ENCODE results near the gene GRIN1. TPM values are rescaled to one million over a fixed set of nuclear protein-coding genes. Genes with fewer than 3 reads are reported as not detected.
"Not testable (repeated sequence)": the region's sequence is repeated elsewhere in the genome, so short reads cannot be mapped to it uniquely, and the experiment has no call there.

GRIN1 gene
- total RNA-seq, 1 donor from 2014 or later = 0.53 TPM

DNA sequence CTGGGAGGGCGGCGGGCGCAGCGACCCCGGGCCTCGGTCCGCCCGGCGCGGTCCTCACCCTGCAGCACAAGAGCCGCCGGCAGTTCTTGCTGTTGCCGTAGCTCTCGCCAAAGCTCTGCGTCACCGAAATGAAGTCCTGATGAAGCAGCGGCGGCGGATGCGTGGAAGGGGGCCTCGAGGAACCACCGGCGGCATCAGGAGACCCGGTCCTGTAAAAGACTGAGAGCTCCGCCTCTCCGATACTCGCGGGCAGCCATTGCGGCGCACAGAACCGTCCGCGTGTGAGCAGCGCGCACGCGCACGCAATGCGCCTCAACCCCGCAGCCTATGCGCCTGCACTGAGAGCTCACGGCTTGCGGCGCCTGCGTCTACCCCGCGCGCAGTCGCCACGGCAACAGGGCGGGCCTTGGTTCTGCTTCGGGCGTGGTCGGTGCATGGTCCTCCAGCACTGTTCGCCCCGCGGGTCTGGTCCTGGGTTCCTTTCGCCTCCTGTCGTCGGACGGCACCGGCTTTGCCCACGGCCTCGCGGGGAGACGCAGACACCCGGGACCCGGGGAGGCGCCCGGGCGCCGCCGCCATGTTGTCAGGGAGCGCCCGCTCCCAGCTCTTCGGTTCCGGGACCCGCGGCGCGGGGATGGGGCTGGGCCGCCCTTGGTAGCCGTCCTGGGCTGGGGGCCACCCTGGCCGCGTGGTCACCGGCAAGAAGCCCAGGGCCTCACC is 9.3 kb upstream of the GRIN1 start:
- Histone ChIP-seq H3K36me3 (ENCODE audit: control insufficient read depth, insufficient read depth, low read length) (no peaks in the 10 kb centered on the region), H3K4me3 (ENCODE audit: low read depth, low read length) (peak overlapping the region; percentile 83), H3K27me3 (ENCODE audit: control insufficient read depth, insufficient read depth, low read length) (no peaks in the 10 kb centered on the region)
- TF ChIP-seq, protein P1, sequence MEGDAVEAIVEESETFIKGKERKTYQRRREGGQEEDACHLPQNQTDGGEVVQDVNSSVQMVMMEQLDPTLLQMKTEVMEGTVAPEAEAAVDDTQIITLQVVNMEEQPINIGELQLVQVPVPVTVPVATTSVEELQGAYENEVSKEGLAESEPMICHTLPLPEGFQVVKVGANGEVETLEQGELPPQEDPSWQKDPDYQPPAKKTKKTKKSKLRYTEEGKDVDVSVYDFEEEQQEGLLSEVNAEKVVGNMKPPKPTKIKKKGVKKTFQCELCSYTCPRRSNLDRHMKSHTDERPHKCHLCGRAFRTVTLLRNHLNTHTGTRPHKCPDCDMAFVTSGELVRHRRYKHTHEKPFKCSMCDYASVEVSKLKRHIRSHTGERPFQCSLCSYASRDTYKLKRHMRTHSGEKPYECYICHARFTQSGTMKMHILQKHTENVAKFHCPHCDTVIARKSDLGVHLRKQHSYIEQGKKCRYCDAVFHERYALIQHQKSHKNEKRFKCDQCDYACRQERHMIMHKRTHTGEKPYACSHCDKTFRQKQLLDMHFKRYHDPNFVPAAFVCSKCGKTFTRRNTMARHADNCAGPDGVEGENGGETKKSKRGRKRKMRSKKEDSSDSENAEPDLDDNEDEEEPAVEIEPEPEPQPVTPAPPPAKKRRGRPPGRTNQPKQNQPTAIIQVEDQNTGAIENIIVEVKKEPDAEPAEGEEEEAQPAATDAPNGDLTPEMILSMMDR (IDR thresholded peaks at IDR 0.05; ENCODE audit: insufficient read depth, low read length, severe bottlenecking) = no peak
- DNase-seq (ENCODE audit: low read depth) = peak; percentile 82
- no peak for FAIRE-seq

DNA sequence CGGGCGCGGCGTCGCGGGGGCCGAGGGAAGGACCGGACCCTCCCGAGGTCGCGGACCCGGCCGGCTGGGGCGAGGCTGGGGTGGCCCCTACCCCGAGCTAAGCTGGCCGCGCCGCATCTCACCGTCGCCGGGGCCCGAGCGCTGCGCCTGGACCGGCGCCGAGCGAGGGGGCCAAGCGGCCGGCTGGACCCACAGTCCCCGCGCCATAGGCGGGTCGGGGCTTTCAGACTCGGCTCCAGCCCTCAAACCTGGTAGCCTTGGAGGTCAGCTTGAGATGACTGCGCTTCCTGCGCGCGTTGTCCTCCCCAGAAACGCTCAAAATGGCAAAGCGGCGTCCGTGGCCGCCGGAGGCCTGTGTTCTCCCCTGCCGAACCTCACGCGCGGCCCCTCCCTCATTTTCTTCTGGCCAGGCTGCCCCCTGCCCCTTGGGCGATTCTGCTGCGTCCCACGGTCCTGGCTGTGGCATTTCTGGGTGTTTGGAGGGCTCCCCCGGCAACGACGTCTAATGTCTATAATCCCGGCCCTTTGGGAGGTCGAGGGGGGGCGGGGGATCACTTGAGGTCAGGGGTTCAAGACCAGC is 8.7 kb upstream of the GRIN1 start:
- Histone ChIP-seq H3K4me3 (ENCODE audit: low read depth, low read length) (peak overlapping the region; percentile 83), H3K27me3 (ENCODE audit: control insufficient read depth, insufficient read depth, low read length) (no peaks in the 10 kb centered on the region), H3K36me3 (ENCODE audit: control insufficient read depth, insufficient read depth, low read length) (no peaks in the 10 kb centered on the region)
- TF ChIP-seq, protein P1 (IDR thresholded peaks at IDR 0.05; ENCODE audit: insufficient read depth, low read length, severe bottlenecking) = no peak
- DNase-seq (ENCODE audit: low read depth) = no peak
- no peak for FAIRE-seq

DNA sequence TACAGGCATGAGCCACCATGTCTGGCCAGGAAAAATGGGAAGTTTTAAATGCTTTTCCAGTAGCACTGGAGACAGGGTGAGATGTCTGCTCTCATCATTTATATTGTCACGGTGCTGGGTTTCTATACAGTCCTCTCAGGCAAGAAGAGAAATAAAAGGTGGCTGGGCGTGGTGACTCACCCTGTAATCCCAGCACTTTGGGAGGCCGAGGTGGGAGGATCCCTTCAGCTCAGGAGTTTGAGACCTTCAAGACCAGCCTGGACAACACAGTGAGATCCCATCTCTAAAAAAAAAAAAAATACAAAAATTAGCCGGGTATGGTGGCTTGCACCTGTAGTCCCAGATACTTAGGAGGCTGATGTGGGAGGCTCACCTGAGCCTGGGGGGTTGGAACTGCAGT is 4.8 kb upstream of the GRIN1 start:
- no peak for FAIRE-seq
- TF ChIP-seq, protein P1 (IDR thresholded peaks at IDR 0.05; ENCODE audit: insufficient read depth, low read length, severe bottlenecking) = no peak
- no peaks in the 10 kb centered on the region for H3K36me3 ChIP-seq (ENCODE audit: control insufficient read depth, insufficient read depth, low read length)
- no peak overlapping the region for H3K4me3 ChIP-seq (ENCODE audit: low read depth, low read length)
- H3K27me3 ChIP-seq (ENCODE audit: control insufficient read depth, insufficient read depth, low read length) = peaks cover 17% of the 10 kb centered on the region
- no peak for DNase-seq (ENCODE audit: low read depth)

DNA sequence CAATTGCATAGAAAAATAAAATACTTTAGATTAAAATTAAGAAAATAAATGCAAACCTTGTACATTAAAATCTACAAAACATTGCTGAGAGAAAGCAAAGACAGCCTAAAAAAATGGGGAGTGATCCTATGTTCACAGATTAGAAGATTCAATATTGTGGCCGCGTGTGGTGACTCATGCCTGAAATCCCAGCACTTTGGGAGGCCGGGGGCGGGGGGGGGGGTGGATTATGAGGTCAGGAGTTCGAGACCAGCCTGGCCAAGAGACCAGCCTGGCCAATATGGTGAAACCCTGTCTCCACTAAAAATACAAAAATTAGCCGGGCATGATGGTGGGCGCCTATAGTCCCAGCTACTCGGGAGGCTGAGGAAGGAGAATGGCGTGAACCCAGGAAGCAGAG is 3.8 kb upstream of the GRIN1 start:
- DNase-seq (ENCODE audit: low read depth); H3K36me3 ChIP-seq (ENCODE audit: control insufficient read depth, insufficient read depth, low read length); FAIRE-seq; H3K4me3 ChIP-seq (ENCODE audit: low read depth, low read length): not testable (repeated sequence)
- peaks cover 20% of the 10 kb centered on the region for H3K27me3 ChIP-seq (ENCODE audit: control insufficient read depth, insufficient read depth, low read length)

DNA sequence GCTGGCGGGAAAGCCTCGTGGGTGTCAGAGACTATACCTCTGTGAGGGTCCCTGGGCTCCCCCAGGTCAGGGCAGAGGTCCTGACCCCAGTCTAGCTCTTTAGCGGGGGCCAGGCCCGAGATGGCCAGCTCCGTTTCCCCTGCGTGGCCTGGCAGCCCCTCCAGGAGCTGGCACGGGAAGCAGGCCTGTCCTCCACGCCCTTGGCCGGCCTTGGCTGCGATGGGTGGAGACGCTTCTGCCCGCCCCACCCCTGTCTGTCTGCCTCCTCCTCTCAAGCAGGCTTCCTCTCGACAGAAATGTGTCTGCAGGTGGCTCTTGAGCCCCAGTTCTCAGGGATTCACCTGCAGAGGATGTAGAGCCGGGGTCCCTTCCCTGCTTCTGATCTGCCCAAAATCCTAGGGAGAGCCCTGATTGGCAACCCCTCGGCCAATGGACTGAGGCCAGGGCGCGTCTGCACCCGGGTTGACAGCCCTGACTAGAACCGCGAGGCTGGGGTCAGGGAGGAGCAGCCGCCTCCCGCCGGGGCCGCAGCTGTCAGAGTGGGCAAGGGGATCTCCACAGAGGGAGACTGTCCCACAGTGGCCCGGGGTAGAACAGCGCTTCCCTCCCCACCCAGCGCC is 2.6 kb upstream of the GRIN1 start:
- FAIRE-seq = no peak
- TF ChIP-seq, protein P1 (IDR thresholded peaks at IDR 0.05; ENCODE audit: insufficient read depth, low read length, severe bottlenecking) = no peak
- no peak for DNase-seq (ENCODE audit: low read depth)
- Histone ChIP-seq H3K27me3 (ENCODE audit: control insufficient read depth, insufficient read depth, low read length) (peaks cover 25% of the 10 kb centered on the region), H3K36me3 (ENCODE audit: control insufficient read depth, insufficient read depth, low read length) (no peaks in the 10 kb centered on the region), H3K4me3 (ENCODE audit: low read depth, low read length) (no peak overlapping the region)

DNA sequence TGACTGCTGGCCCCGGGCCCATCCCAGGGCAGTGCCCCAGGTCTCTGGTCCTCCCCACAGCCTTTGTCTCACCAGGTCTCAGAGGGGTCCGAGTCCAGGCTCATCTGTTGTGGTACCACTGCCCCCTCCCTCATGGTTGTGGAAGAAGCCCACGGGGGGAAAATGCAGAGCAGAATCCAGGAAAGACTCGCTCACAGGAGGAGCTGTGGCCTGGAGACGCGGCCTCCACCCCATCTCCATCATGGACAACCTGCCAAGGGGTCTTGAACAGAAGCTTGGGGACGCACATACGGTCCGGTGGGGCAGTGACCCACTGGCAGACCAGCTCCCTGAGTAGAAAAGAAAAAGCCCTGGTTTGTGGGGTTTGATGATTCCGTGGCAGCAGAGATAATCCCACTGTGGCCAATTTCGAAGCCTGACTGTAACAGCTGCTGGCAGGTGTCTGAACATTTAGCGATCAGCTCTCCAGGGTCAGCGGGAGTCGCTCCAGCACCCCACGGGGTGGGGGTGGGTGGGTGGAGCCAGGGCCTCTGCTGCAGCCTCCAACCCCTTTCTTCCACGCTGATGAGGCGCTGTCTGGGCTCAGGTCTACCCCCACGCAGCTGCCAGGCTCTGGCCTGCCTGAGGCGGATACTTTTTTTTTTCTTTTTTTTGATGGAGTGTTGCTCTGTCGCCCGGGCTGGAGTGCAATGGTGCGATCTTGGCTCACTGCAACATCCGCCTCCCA is 1.9 kb upstream of the GRIN1 start:
- H3K36me3 ChIP-seq (ENCODE audit: control insufficient read depth, insufficient read depth, low read length) = no peaks in the 10 kb centered on the region
- no peak for DNase-seq (ENCODE audit: low read depth)
- TF ChIP-seq, protein P1 (IDR thresholded peaks at IDR 0.05; ENCODE audit: insufficient read depth, low read length, severe bottlenecking) = no peak
- no peak for FAIRE-seq
- H3K4me3 ChIP-seq (ENCODE audit: low read depth, low read length) = no peak overlapping the region
- peaks cover 25% of the 10 kb centered on the region for H3K27me3 ChIP-seq (ENCODE audit: control insufficient read depth, insufficient read depth, low read length)
